PC-9 (cell line): ENCODE results near the gene PCDHA1. TPM values are rescaled to one million over a fixed set of nuclear protein-coding genes. Genes with fewer than 3 reads are reported as not detected.
A peak's percentile ranks its signal among the peaks of the same experiment; 100 is the strongest.

Experiments
- BruUV-seq: library from RNA; stranded (reverse); fragments of 400-500 nt; replicated peaks from 2 replicates; lab custom pipeline; 2021; lab: Mats Ljungman, UMichigan
- CTCF ChIA-PET: fragments of 300-600 bp; sonication (Branson Sonifier 250); formaldehyde crosslinking; loops from one replicate; lab custom pipeline; 2022; ENCODE audit warnings: antibody characterized with exemption; lab: Charles Lee
- POLR2A ChIA-PET: fragments of 300-600 bp; sonication (Branson Sonifier 250); formaldehyde crosslinking; loops from one replicate; lab custom pipeline; 2022; ENCODE audit warnings: antibody characterized with exemption; ENCODE audit not compliant: unreplicated experiment; lab: Charles Lee
- DNase-seq, 2 experiments: peaks; one replicate each; pipeline versions ENCODE4 v3.0.0 to v3.0.0-alpha.2; 2015 to 2022; ENCODE audit warnings: mixed read lengths in 1 of 2
- H2AFZ ChIP-seq: fragments of 200-600 bp; sonication (generic); 2 replicates; pipeline ENCODE4 v1.8.1; 2017; ENCODE audit warnings: antibody characterized with exemption
- H3F3A ChIP-seq: fragments of 200-600 bp; sonication (generic); 2 replicates; pipeline ENCODE4 v1.8.1; 2017; ENCODE audit warnings: antibody characterized with exemption, mild to moderate bottlenecking, low read depth; ENCODE audit not compliant: insufficient read depth
- H3K27ac ChIP-seq: fragments of 200-600 bp; sonication (generic); 2 replicates; pipeline ENCODE4 v1.6.1; 2016; ENCODE audit warnings: mixed run types
- H3K27me3 ChIP-seq: fragments of 200-600 bp; sonication (generic); 2 replicates; pipeline ENCODE4 v1.6.1; 2016; ENCODE audit warnings: low read depth, mixed run types; ENCODE audit not compliant: insufficient read depth
- H3K36me3 ChIP-seq: fragments of 200-600 bp; sonication (generic); 2 replicates; pipeline ENCODE4 v1.6.1; 2016; ENCODE audit warnings: low read depth, mixed run types
- H3K4me1 ChIP-seq: fragments of 200-600 bp; sonication (generic); replicated peaks from 2 replicates; pipeline ENCODE4 v1.6.1; 2016; ENCODE audit warnings: mixed run types; ENCODE audit not compliant: insufficient read depth
- H3K4me2 ChIP-seq: fragments of 200-600 bp; sonication (generic); 2 replicates; pipeline ENCODE4 v1.6.1; 2017; ENCODE audit warnings: mixed run types
- H3K4me3 ChIP-seq: fragments of 200-600 bp; sonication (generic); 2 replicates; pipeline ENCODE4 v1.6.1; 2016; ENCODE audit warnings: mixed run types
- H3K79me2 ChIP-seq: fragments of 200-600 bp; sonication (generic); 2 replicates; pipeline ENCODE4 v1.6.1; 2017; ENCODE audit warnings: low read depth, mixed run types
- H3K9me2 ChIP-seq: fragments of 200-600 bp; sonication (generic); 2 replicates; pipeline ENCODE4 v1.8.1; 2017; ENCODE audit warnings: mild to moderate bottlenecking; ENCODE audit not compliant: insufficient read depth
- H3K9me3 ChIP-seq: fragments of 200-600 bp; sonication (generic); 2 replicates; pipeline ENCODE4 v1.8.1; 2016; ENCODE audit warnings: low read depth; ENCODE audit not compliant: insufficient read depth
- H4K20me1 ChIP-seq: fragments of 200-600 bp; sonication (generic); 2 replicates; pipeline ENCODE4 v1.8.1; 2017; ENCODE audit not compliant: insufficient read depth
- EZH2 ChIP-seq: fragments of 200-600 bp; sonication (generic); IDR thresholded peaks from 2 replicates; pipeline ENCODE4 v1.8.0; 2017; ENCODE audit warnings: antibody characterized with exemption, low read depth
- intact Hi-C: fragments of 100-400 bp; cut with micrococcal nuclease; formaldehyde crosslinking; loops from one replicate; pipeline ENCODE4 v1.10.0; 2022; ENCODE audit not compliant: unreplicated experiment
- total RNA-seq: library from RNA; stranded (reverse); gene quantifications from 2 replicates; pipeline ENCODE4 v1.2.3, GENCODE V29; 2021
- TF ChIP-seq, protein P1 (sequence below): fragments of 200-600 bp; sonication (generic); conservative IDR thresholded peaks from 2 replicates; pipeline ENCODE4 v1.6.1; 2017; ENCODE audit warnings: mixed run types, antibody characterized with exemption, mild to moderate bottlenecking, moderate library complexity

Gene PCDHA1
- total RNA-seq, 1 experiment from 2014 or later = not detected

DNA sequence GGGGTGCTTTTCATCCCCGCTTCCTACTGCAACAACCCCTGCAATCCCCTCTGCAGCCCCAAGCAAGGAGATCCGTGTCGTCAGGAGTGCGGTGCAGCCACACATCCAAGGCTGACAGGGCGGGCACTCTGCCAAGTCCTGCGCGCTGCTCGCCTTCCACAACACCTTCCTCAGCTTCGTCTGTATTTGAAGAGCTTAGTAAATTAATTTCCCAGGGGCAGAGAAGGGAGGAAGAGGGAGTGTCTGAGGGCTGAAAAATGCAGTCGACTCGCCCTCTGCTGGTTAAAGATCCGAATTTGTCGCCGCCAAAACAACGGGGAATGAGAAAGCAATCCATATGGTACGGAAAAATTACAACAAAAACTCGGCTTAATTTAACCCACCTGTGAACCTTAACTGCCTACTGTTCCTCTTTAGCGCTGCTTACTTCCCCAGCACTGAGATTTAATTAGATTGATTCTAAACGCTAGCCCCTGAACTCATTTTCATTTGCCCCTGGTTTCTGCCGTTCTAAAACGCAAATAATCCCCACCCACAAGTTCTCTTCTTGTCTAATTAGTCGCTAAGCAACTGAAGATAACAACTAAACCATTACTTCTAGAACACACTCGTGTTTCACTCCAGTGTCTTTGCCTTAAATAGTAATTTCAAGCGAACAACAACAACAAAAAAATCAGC, 254.3 kb downstream of the PCDHA1 start:
- ChIA-PET CTCF (interaction anchor here (0.6 to 1.5 kb wide), 10 partner anchors 36 to 199 kb away, joined by 3 to 26 read pairs (median 6); partner anchors contain the start of genes PCDHA11, PCDHAC1 and PCDHAC2), POLR2A (interaction anchor here (0.6 kb wide), 1 partner anchor 70 kb away, joined by 3 read pairs; no protein-coding TSS in a partner anchor)
- H3K36me3 ChIP-seq = no peaks in the 10 kb centered on the region
- no peaks in the 10 kb centered on the region for H3K27me3 ChIP-seq
- H4K20me1 ChIP-seq = no peaks in the 10 kb centered on the region
- no peaks in the 10 kb centered on the region for H3K79me2 ChIP-seq
- no peaks in the 10 kb centered on the region for H3K4me1 ChIP-seq
- 0 out of 2 replicates have a peak, but pooled peaks cover 4% of the 10 kb centered on the region for H3K9me3 ChIP-seq
- no peaks in the 10 kb centered on the region for H3K9me2 ChIP-seq
- intact Hi-C loops = loop anchor here (1.0 to 2.0 kb wide), 3 partner anchors 35 to 158 kb away; partner anchors contain the start of genes PCDHA13 and PCDHAC1
- no TSS peak for BruUV-seq
- DNase-seq = peak in 1 of 2 experiments; percentile 65
- H3K4me3 ChIP-seq = peak overlapping the region; percentile 34; the same call in 1 of the 2 replicates
- no peak overlapping the region for H3K27ac ChIP-seq
- 0 out of 2 replicates have a peak overlapping the region, but pooled peaks have one; percentile 54 for H2AFZ ChIP-seq
- peak overlapping the region; percentile 53 for H3K4me2 ChIP-seq
- peaks cover 11% of the 10 kb centered on the region; the same call in 1 of the 2 replicates for H3F3A ChIP-seq
- no peak for TF ChIP-seq EZH2
- TF ChIP-seq, protein P1, sequence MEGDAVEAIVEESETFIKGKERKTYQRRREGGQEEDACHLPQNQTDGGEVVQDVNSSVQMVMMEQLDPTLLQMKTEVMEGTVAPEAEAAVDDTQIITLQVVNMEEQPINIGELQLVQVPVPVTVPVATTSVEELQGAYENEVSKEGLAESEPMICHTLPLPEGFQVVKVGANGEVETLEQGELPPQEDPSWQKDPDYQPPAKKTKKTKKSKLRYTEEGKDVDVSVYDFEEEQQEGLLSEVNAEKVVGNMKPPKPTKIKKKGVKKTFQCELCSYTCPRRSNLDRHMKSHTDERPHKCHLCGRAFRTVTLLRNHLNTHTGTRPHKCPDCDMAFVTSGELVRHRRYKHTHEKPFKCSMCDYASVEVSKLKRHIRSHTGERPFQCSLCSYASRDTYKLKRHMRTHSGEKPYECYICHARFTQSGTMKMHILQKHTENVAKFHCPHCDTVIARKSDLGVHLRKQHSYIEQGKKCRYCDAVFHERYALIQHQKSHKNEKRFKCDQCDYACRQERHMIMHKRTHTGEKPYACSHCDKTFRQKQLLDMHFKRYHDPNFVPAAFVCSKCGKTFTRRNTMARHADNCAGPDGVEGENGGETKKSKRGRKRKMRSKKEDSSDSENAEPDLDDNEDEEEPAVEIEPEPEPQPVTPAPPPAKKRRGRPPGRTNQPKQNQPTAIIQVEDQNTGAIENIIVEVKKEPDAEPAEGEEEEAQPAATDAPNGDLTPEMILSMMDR = peak; percentile 48

DNA sequence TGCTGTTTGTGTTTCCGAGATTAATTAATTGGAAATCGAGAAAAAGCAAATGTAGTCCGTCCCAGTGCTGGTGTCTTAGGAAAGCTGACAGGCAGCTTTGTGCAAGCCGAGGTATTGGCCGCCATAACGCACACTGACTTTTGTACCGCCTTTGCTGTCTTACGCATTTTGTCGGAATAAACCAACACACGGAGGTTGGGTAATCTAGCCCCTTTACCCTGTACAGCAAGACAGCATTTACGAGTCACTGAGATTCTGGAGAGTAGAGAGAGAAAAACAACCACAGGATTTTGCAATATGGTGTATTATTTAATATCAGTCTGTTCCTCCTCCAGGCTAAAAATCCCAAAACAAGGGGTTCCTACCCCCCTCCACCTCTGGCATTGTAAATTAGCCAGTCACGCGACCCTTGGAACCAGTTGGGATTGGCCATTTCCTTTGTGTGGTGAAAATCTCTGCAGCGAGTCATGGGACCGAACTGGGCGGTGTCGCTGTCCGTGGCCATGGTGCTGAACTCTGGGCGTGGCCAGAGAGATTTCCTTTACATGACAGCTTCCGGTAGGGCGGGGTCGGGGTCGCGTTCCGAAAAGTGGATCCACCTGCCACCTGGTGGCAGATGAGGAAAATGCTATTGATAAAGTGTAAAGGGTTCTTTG, 255.0 kb downstream of the PCDHA1 start:
- no peaks in the 10 kb centered on the region for H3K9me2 ChIP-seq
- ChIA-PET POLR2A (interaction anchor here (0.6 kb wide), 1 partner anchor 71 kb away, joined by 3 read pairs; no protein-coding TSS in a partner anchor), CTCF (interaction anchor here (0.6 to 1.5 kb wide), 6 partner anchors 37 to 199 kb away, joined by 3 to 12 read pairs (median 4); partner anchors contain the start of gene PCDHAC1)
- BruUV-seq = no TSS peak
- H3K27ac ChIP-seq = no peak overlapping the region
- peak; percentile 72 to 87 for DNase-seq
- H3K4me2 ChIP-seq = peak overlapping the region; percentile 53
- TF ChIP-seq EZH2 = no peak
- TF ChIP-seq, protein P1 = peak; percentile 80
- H3K27me3 ChIP-seq = no peaks in the 10 kb centered on the region
- H2AFZ ChIP-seq = 0 out of 2 replicates have a peak overlapping the region, but pooled peaks have one; percentile 54
- H3K9me3 ChIP-seq = 0 out of 2 replicates have a peak, but pooled peaks cover 4% of the 10 kb centered on the region
- no peaks in the 10 kb centered on the region for H4K20me1 ChIP-seq
- H3K79me2 ChIP-seq = no peaks in the 10 kb centered on the region
- intact Hi-C loops = loop anchor here (1.0 to 2.0 kb wide), 7 partner anchors 36 to 247 kb away; partner anchors contain the start of genes PCDHA11, PCDHA12, PCDHA13 and PCDHA2
- peak overlapping the region; percentile 34; the same call in 1 of the 2 replicates for H3K4me3 ChIP-seq
- H3K36me3 ChIP-seq = no peaks in the 10 kb centered on the region
- peaks cover 11% of the 10 kb centered on the region; the same call in 1 of the 2 replicates for H3F3A ChIP-seq
- H3K4me1 ChIP-seq = no peaks in the 10 kb centered on the region

DNA sequence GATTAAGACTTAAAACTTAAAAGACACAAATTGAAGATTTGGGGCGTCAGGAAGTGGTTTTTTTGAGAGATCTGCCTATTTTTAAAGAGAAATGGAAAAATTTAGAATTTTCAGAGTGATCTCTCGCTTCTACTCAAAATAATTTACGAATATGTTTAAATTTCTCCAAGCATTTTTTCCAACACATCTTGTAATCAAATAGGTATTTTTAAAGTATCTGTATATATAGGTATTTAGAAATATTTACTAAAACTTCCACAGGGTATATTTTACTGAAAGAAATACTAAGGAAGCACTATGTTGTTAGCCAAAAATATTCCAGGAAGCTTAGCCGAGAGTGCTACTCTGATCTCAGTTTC, 255.5 kb downstream of the PCDHA1 start:
- H3K4me3 ChIP-seq = no peak overlapping the region
- H3K4me2 ChIP-seq = no peak overlapping the region
- H3K27ac ChIP-seq = no peak overlapping the region
- no peaks in the 10 kb centered on the region for H3K36me3 ChIP-seq
- no peaks in the 10 kb centered on the region for H3K79me2 ChIP-seq
- H4K20me1 ChIP-seq = no peaks in the 10 kb centered on the region
- no peaks in the 10 kb centered on the region for H3K4me1 ChIP-seq
- ChIA-PET POLR2A (no interaction called here), CTCF (interaction anchor here (0.6 kb wide), 2 partner anchors 115 to 182 kb away, joined by 3 read pairs; partner anchors contain the start of gene PCDHAC1)
- BruUV-seq = no TSS peak
- H3K9me3 ChIP-seq = 0 out of 2 replicates have a peak, but pooled peaks cover 4% of the 10 kb centered on the region
- TF ChIP-seq EZH2 = no peak
- TF ChIP-seq, protein P1 = no peak; the same call in 1 of the 2 replicates
- peaks cover 11% of the 10 kb centered on the region; the same call in 1 of the 2 replicates for H3F3A ChIP-seq
- no peaks in the 10 kb centered on the region for H3K9me2 ChIP-seq
- no peak for DNase-seq
- intact Hi-C loops = loop anchor here (1.0 to 2.0 kb wide), 5 partner anchors 37 to 247 kb away; partner anchors contain the start of genes PCDHA11, PCDHA12, PCDHA2 and PCDHA8
- no peak overlapping the region for H2AFZ ChIP-seq
- H3K27me3 ChIP-seq = no peaks in the 10 kb centered on the region
